Osteoblast (primary cell): ENCODE results near the gene RNLS. TPM values are rescaled to one million over a fixed set of nuclear protein-coding genes. Genes with fewer than 3 reads are reported as not detected.
A peak's percentile ranks its signal among the peaks of the same experiment; 100 is the strongest.
"Not testable (repeated sequence)": the region's sequence is repeated elsewhere in the genome, so short reads cannot be mapped to it uniquely, and the experiment has no call there.

Experiments used
- DNase-seq: peaks from one replicate; pipeline ENCODE4 v3.0.0; 2011; ENCODE audit warnings: low spot score, mixed read lengths; ENCODE audit not compliant: insufficient read length; ENCODE audit errors: missing footprints
- H2AFZ ChIP-seq: 2 replicates; pipeline ENCODE4 v1.6.0; 2011; ENCODE audit warnings: mild to moderate bottlenecking, low read length
- H3K27ac ChIP-seq: 2 replicates; pipeline ENCODE4 v1.5.1; 2011; ENCODE audit warnings: mild to moderate bottlenecking, low read depth, low read length, moderate library complexity
- H3K27me3 ChIP-seq: 2 replicates; pipeline ENCODE4 v1.6.0; 2012; ENCODE audit warnings: mild to moderate bottlenecking, control low read depth, inconsistent platforms, low read length, moderate library complexity; ENCODE audit not compliant: insufficient read depth
- H3K36me3 ChIP-seq: 2 replicates; pipeline ENCODE4 v1.5.1; 2011; ENCODE audit warnings: mild to moderate bottlenecking, low read length, control low read depth, moderate library complexity; ENCODE audit not compliant: insufficient read depth
- H3K4me1 ChIP-seq: 2 replicates; pipeline ENCODE4 v1.5.1; 2011; ENCODE audit warnings: mild to moderate bottlenecking, low read length, control low read depth, moderate library complexity; ENCODE audit not compliant: insufficient read depth
- H3K4me2 ChIP-seq: 2 replicates; pipeline ENCODE4 v1.6.0; 2011; ENCODE audit warnings: mild to moderate bottlenecking, low read length; ENCODE audit not compliant: insufficient read depth
- H3K4me3 ChIP-seq: fragments of 200-600 bp; sonication (generic); 3 replicates; pipeline ENCODE4 v1.5.1; 2012; ENCODE audit warnings: mild to moderate bottlenecking, low read length, inconsistent platforms; ENCODE audit not compliant: insufficient read depth
- H3K79me2 ChIP-seq: 2 replicates; pipeline ENCODE4 v1.6.0; 2012; ENCODE audit warnings: mild to moderate bottlenecking, low read length, control low read depth, inconsistent platforms; ENCODE audit not compliant: insufficient read depth
- H3K9me3 ChIP-seq: 2 replicates; pipeline ENCODE4 v1.5.1; 2011; ENCODE audit warnings: low read depth, low read length, control low read depth
- H4K20me1 ChIP-seq: 2 replicates; pipeline ENCODE4 v1.6.0; 2012; ENCODE audit warnings: mild to moderate bottlenecking, low read length, control low read depth; ENCODE audit not compliant: insufficient read depth
- total RNA-seq: library from RNA; depleted of rRNA; stranded (reverse); fragments of >200 nt; gene quantifications from 2 replicates; pipeline ENCODE4 v1.2.3, GENCODE V29; 2012
- TF ChIP-seq, protein P1 (sequence below): IDR thresholded peaks from 2 replicates; pipeline ENCODE4 v1.5.1; 2011; ENCODE audit warnings: mild to moderate bottlenecking, low read depth, low read length, moderate library complexity; ENCODE audit errors: extremely low read depth

The RNLS gene
- total RNA-seq, 1 donor = 22.4 TPM

DNA sequence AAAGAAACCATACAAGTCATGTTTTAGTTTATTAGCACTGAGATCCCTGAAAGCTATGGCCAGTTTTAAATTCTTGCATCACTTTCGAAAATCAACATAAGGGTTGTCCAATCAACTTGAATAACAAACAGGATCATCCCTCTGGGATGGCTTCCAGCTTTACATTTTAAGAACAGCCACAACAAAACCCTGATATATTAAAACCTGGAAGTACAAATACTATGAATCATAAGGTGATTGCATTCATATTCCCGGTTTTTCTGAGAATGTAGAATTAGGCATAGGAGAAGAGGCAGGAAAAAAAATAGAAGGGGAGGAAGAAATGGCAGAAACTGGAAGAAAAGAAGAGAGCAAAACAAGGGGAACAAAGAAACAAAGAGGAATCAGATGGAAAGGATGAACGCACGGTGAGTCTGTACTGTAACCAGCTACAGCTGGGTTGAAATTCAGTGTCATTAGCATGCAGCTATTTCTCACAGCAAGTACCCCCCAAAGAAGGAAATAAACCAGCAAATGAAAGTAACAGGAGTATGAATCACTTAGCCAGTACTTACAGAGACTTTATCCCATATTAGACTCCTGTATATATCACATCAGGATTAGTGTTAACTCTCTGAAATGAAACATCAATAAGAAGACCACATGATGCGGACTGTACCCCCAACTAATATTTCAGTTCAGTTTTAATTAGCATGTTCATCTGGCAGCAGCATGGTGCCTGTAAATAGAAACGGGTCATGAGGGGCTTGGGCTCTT lies 301.3 kb downstream of the RNLS start:
- H3K79me2 ChIP-seq = no peaks in the 10 kb centered on the region
- H3K4me2 ChIP-seq = peak overlapping the region; percentile 86
- peak overlapping the region; percentile 49 for H2AFZ ChIP-seq
- peaks cover 23% of the 10 kb centered on the region for H3K4me1 ChIP-seq
- H3K9me3 ChIP-seq = no peaks in the 10 kb centered on the region
- H3K27ac ChIP-seq = peak overlapping the region; percentile 82
- TF ChIP-seq, protein P1, sequence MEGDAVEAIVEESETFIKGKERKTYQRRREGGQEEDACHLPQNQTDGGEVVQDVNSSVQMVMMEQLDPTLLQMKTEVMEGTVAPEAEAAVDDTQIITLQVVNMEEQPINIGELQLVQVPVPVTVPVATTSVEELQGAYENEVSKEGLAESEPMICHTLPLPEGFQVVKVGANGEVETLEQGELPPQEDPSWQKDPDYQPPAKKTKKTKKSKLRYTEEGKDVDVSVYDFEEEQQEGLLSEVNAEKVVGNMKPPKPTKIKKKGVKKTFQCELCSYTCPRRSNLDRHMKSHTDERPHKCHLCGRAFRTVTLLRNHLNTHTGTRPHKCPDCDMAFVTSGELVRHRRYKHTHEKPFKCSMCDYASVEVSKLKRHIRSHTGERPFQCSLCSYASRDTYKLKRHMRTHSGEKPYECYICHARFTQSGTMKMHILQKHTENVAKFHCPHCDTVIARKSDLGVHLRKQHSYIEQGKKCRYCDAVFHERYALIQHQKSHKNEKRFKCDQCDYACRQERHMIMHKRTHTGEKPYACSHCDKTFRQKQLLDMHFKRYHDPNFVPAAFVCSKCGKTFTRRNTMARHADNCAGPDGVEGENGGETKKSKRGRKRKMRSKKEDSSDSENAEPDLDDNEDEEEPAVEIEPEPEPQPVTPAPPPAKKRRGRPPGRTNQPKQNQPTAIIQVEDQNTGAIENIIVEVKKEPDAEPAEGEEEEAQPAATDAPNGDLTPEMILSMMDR = no peak
- no peaks in the 10 kb centered on the region for H4K20me1 ChIP-seq
- no peaks in the 10 kb centered on the region for H3K27me3 ChIP-seq
- peak; percentile 19 for DNase-seq
- H3K4me3 ChIP-seq = peak overlapping the region; percentile 53
- no peaks in the 10 kb centered on the region for H3K36me3 ChIP-seq

DNA sequence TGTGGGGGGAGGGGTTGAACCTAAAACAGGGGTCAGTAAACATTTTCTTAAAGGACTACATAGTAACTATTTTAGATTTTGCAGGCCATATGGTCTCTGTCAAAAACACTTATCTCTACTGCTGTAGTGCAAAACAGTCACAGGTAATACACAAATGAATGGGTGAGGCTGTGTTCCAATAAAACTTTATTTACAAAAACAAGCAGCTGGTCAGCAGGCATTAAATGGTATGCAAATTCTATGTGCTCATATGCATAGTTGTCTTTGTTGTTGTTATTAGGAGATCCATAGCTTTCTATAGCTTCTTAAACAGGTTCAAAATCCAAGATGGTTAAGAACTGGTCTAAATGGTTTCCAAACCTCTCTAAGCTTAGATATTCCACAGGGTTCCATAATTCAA lies 302.6 kb downstream of the RNLS start:
- Histone ChIP-seq H3K9me3 (no peaks in the 10 kb centered on the region), H3K27ac (no peak overlapping the region), H3K79me2 (no peaks in the 10 kb centered on the region), H3K27me3 (no peaks in the 10 kb centered on the region), H2AFZ (no peak overlapping the region), H3K4me2 (no peak overlapping the region), H3K4me3 (no peak overlapping the region), H3K4me1 (peaks cover 23% of the 10 kb centered on the region), H3K36me3 (no peaks in the 10 kb centered on the region), H4K20me1 (no peaks in the 10 kb centered on the region)
- DNase-seq = no peak
- TF ChIP-seq, protein P1 = no peak

DNA sequence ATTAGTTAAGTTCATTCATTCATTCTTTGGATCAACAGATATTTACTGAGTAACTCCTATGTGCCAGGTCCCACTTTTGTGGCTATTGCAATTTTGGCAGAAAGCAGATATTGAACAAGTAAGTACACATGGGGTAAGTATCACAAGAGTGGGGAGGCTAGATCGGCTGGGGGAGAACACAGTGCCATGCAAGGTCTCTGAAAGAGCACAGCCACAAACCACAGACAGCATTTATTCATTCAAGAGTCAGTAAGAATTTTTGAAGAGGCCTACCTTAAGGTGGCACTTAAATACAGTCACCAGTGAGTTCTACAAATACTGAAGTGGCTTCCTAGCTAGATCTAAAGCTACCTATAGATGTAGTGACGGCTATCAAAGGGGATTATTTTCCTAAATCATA lies 304.2 kb downstream of the RNLS start:
- Histone ChIP-seq H3K4me2 (no peak overlapping the region), H4K20me1 (no peaks in the 10 kb centered on the region), H3K27me3 (no peaks in the 10 kb centered on the region), H3K4me3 (no peak overlapping the region), H3K36me3 (no peaks in the 10 kb centered on the region), H3K9me3 (no peaks in the 10 kb centered on the region), H3K27ac (no peak overlapping the region), H3K79me2 (no peaks in the 10 kb centered on the region), H3K4me1 (peaks cover 23% of the 10 kb centered on the region), H2AFZ (no peak overlapping the region)
- no peak for DNase-seq
- TF ChIP-seq, protein P1 = no peak

DNA sequence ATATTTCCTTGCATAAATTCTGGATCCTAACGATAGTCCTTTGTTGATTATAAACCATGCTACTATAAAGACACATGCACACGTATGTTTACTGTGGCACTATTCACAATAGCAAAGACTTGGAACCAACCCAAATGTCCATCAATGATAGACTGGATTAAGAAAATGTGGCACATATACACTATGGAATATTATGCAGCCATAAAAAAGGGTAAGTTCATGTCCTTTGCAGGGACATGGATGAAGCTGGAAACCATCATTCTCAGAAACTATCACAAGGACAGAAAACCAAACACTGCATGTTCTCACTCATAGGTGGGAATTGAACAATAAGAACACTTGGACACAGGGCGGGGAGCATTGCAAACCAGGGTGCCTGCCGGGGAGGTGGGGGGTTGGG lies 306.2 kb downstream of the RNLS start:
- not testable (repeated sequence) for H3K27me3 ChIP-seq, H3K79me2 ChIP-seq, H3K4me2 ChIP-seq, DNase-seq, H3K9me3 ChIP-seq, H3K4me3 ChIP-seq, H4K20me1 ChIP-seq, H2AFZ ChIP-seq, H3K27ac ChIP-seq, H3K36me3 ChIP-seq
- H3K4me1 ChIP-seq = peaks cover 16% of the 10 kb centered on the region
